ENCODE data around the gene METTL26.
A peak's percentile ranks its signal among the peaks of the same experiment; 100 is the strongest.

METTL26 gene

DNA sequence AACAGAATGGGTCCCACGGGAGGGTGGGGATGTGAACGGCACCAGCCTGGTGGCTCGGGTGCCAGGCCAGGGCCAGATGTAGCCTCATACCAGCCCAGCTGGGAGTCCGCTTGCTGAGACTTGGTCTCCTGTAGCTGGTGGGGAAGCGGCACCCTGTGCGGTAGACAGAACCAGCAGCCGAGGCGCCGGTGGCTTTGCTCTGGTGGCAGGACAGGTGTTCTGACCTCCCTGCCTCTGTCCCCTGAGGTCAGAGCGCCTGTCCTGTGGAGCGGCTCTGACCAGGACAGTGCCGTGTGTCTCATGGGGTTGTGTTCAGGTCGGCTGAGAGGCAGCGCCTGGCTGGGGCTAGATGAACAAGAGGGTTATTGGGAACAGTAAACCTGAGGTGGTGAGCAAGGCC is 26.1 kb downstream of the METTL26 start:
- H3K4me3 ChIP-seq (replicated peaks; ENCODE audit: low read depth, low read length) = no peak overlapping the region
- TF ChIP-seq, protein P1, sequence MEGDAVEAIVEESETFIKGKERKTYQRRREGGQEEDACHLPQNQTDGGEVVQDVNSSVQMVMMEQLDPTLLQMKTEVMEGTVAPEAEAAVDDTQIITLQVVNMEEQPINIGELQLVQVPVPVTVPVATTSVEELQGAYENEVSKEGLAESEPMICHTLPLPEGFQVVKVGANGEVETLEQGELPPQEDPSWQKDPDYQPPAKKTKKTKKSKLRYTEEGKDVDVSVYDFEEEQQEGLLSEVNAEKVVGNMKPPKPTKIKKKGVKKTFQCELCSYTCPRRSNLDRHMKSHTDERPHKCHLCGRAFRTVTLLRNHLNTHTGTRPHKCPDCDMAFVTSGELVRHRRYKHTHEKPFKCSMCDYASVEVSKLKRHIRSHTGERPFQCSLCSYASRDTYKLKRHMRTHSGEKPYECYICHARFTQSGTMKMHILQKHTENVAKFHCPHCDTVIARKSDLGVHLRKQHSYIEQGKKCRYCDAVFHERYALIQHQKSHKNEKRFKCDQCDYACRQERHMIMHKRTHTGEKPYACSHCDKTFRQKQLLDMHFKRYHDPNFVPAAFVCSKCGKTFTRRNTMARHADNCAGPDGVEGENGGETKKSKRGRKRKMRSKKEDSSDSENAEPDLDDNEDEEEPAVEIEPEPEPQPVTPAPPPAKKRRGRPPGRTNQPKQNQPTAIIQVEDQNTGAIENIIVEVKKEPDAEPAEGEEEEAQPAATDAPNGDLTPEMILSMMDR (IDR thresholded peaks at IDR 0.05; ENCODE audit: low read depth, low read length, missing control alignments) = no peak
- DNase-seq (ENCODE audit: extremely low read depth, low read depth) = no peak

DNA sequence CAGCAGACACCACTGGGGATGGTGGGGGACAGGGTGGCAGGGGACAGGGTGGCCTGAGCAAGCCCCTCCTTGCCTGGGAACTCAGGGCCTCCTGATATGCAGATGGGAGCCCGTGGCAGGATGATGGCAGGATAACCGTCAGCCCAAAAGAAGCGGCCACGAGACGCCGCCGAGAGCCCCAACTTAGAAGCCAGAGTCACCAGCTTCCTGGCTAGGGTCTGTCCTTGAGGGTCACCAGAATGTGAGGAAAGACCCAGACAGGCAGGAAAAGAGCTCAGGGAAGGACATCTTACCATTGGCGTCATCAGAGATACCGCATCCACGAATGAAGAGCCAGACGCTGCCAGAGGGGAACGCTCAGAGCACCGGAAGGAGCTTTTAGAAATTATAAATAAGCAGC is 26.8 kb downstream of the METTL26 start:
- TF ChIP-seq, protein P1 (IDR thresholded peaks at IDR 0.05; ENCODE audit: low read depth, low read length, missing control alignments) = no peak
- DNase-seq (ENCODE audit: extremely low read depth, low read depth) = no peak
- no peak overlapping the region for H3K4me3 ChIP-seq (replicated peaks; ENCODE audit: low read depth, low read length)

DNA sequence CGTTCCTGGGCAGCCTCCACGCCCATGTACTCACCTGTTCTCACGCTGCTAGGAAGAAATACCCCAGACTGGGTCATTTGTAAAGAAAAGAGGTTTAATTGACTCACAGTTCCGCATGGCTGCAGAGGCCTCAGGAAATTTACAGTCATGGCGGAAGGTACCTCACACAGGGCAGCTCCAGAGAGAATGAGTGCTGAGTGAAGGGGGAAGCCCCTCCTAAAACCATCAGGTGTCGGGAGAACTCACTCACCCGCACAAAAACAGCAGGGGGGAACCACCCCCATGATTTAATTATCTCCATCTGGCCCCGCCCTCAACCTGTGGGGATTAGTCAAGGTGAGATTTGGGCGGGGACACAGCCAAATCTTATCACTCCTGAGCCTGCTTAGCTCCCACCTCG is 28.1 kb downstream of the METTL26 start:
- no peak overlapping the region for H3K4me3 ChIP-seq (replicated peaks; ENCODE audit: low read depth, low read length)
- no peak for DNase-seq (ENCODE audit: extremely low read depth, low read depth)
- TF ChIP-seq, protein P1 (IDR thresholded peaks at IDR 0.05; ENCODE audit: low read depth, low read length, missing control alignments) = no peak

DNA sequence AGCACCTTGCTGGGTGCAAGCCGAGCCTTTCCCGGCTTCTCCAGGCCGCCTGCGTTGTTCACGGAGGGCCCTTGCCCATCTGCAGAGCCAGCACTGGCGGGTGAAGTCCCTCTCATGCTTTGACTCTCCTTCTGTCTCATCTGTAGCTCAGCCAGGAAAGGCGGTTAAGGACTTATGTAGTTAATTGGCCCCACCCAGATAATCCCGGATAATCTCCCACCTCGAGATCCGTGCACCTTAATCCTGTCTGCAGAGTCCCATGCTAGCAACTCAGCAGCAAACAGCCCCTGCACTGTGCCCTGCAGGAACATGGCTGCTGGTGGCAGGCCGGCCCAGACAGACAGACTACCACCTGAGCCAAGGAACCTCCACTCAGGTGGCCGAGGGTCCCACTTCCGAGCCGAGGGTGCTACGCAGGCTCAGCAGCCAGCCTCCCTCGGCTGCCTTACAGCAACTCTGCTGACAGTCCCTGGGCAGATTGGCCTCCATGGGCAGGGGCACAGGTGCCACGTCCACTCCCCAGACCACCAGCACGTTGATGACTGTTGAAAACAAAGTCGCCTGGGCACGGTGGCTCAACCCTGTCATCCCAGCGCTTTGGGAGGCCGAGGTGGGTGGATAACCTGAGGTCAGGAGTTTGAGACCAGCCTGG is 29.3 kb downstream of the METTL26 start:
- no peak overlapping the region for H3K4me3 ChIP-seq (replicated peaks; ENCODE audit: low read depth, low read length)
- DNase-seq (ENCODE audit: extremely low read depth, low read depth) = no peak
- TF ChIP-seq, protein P1 (IDR thresholded peaks at IDR 0.05; ENCODE audit: low read depth, low read length, missing control alignments) = no peak

DNA sequence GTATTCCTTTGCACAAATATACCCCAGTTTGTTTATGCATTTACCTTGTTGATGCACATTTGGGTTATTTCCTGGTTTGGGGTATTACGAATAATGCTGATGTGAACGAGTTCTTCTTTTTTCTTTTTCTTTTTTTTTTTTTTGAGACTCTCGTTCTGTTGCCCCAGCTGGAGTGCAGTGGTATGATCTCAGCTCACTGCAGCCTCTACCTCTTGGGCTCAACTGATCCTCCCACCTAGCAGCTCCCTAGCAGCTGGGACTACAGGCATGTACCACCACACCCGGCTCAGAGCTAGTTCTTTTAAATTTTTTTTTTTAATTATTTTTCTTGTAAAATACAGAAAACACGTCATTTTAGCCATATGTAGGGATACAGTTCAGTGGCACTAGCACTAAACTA is 32.2 kb downstream of the METTL26 start:
- no peak overlapping the region for H3K4me3 ChIP-seq (replicated peaks; ENCODE audit: low read depth, low read length)
- TF ChIP-seq, protein P1 (IDR thresholded peaks at IDR 0.05; ENCODE audit: low read depth, low read length, missing control alignments) = no peak
- DNase-seq (ENCODE audit: extremely low read depth, low read depth) = no peak

DNA sequence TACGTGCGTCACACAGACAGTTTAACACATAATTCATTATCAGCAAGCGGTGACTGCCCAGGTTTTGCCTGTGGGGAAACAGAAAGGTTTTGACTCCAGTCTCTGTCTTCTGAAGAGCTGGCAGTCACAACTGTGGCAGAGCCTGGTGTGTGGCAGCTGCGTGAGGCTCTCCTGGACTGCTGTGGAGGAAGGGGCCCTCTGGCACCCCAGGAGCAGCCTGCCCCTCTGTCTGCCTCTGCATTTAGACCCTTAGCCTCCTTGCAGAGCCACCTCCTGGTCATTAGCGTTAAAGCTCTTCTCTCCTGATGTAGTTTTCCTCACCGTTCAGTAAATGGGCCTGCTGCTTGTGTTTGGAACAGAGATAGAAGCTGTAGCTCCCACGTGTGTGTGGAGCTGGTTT is 35.3 kb downstream of the METTL26 start:
- no peak for DNase-seq (ENCODE audit: extremely low read depth, low read depth)
- H3K4me3 ChIP-seq (replicated peaks; ENCODE audit: low read depth, low read length) = no peak overlapping the region
- TF ChIP-seq, protein P1 (IDR thresholded peaks at IDR 0.05; ENCODE audit: low read depth, low read length, missing control alignments) = peak; percentile 20
